Activated naive CD8-positive, alpha-beta T cell treated with anti-CD3 and anti-CD28 coated beads, Interleukin-2, amount 10 ng/mL, durations not matched to agents 7 days and 5 days (primary cell): ENCODE measurements around the gene AIF1. TPM values are rescaled to one million over a fixed set of nuclear protein-coding genes. Genes with fewer than 3 reads are reported as not detected.
"Not testable (repeated sequence)": the region's sequence is repeated elsewhere in the genome, so short reads cannot be mapped to it uniquely, and the experiment has no call there.

ENCODE experiments used
- ATAC-seq: fragments of 150-1000 bp; cut with Tn5 transposase; one replicate; pipeline ENCODE4 v1.10.0; 2021; ENCODE audit warnings: low read depth, moderate library complexity
- POLR2A ChIA-PET: fragments of 350-600 bp; sonication (Branson Sonifier 250); formaldehyde crosslinking; loops from one replicate; lab custom pipeline; 2021; ENCODE audit warnings: antibody characterized with exemption; lab: Charles Lee
- DNase-seq: peaks from one replicate; pipeline ENCODE4 v3.0.0; 2021
- H3K27ac Mint-ChIP-seq: one replicate; pipeline ENCODE4 v1.8.0; 2022; ENCODE audit warnings: mild to moderate bottlenecking, mixed read lengths
- H3K27me3 Mint-ChIP-seq: one replicate; pipeline ENCODE4 v1.8.0; 2022; ENCODE audit warnings: mild to moderate bottlenecking, moderate library complexity, mixed read lengths
- H3K36me3 Mint-ChIP-seq: one replicate; pipeline ENCODE4 v1.8.0; 2021; ENCODE audit warnings: mild to moderate bottlenecking, mixed read lengths
- H3K4me1 Mint-ChIP-seq: one replicate; pipeline ENCODE4 v1.8.0; 2021; ENCODE audit warnings: mixed read lengths
- H3K4me3 Mint-ChIP-seq: one replicate; pipeline ENCODE4 v1.8.0; 2022; ENCODE audit warnings: mild to moderate bottlenecking, moderate library complexity, mixed read lengths
- H3K9me3 Mint-ChIP-seq: one replicate; pipeline ENCODE4 v1.8.0; 2021; ENCODE audit warnings: mixed read lengths
- total RNA-seq, 2 experiments: library from RNA; stranded (reverse); gene quantifications; one replicate each; pipeline ENCODE4 v1.2.3, GENCODE V29; 2021

AIF1 gene
- total RNA-seq, 2 experiments from 2014 or later, result 117 to 118 TPM

GRCh38 chr6:31586599-31587281 lies 28.3 kb upstream of the AIF1 start:
- peaks cover 35% of the 10 kb centered on the region for H3K36me3 Mint-ChIP-seq
- H3K9me3 Mint-ChIP-seq, result no peaks in the 10 kb centered on the region

GRCh38 chr6:31587791-31588777 lies 26.9 kb upstream of the AIF1 start:
- Mint-ChIP-seq H3K4me1 (peaks cover 80% of the 10 kb centered on the region), H3K9me3 (no peaks in the 10 kb centered on the region), H3K36me3 (peaks cover 26% of the 10 kb centered on the region), H3K27ac (peak overlapping the region; percentile 99), H3K4me3 (peak overlapping the region; percentile 95), H3K27me3 (no peaks in the 10 kb centered on the region)
- POLR2A ChIA-PET, result interaction anchor here (0.9 to 16.0 kb wide), 6 partner anchors 4 to 150 kb away, joined by 3 to 481 read pairs (median 4); partner anchors contain the start of genes LST1, LTB, NCR3 and TNF
- no peak for ATAC-seq
- DNase-seq, result no peak

More at GRCh38 chr6:31586599-31587281, 28.3 kb upstream of the AIF1 start:
- Mint-ChIP-seq H3K27ac (peak overlapping the region; percentile 99), H3K27me3 (no peaks in the 10 kb centered on the region), H3K4me3 (peak overlapping the region; percentile 95), H3K4me1 (peaks cover 76% of the 10 kb centered on the region)
- POLR2A ChIA-PET, result interaction anchor here (0.9 to 16.0 kb wide), 8 partner anchors 6 to 92 kb away, joined by 3 to 481 read pairs (median 4); partner anchors contain the start of genes DDX39B, LST1, LTB and NCR3
- DNase-seq (peak; percentile 58), ATAC-seq (peak; percentile 37)

- H3K4me1 Mint-ChIP-seq, result peaks cover 77% of the 10 kb centered on the region
- POLR2A ChIA-PET, result interaction anchor here (1.1 to 14.1 kb wide), 3 partner anchors 9 to 38 kb away, joined by 4 to 481 read pairs (median 5); partner anchors contain the start of genes LST1, LTB and TNF
- ATAC-seq (no peak), DNase-seq (no peak)
- no peaks in the 10 kb centered on the region for H3K9me3 Mint-ChIP-seq
- H3K4me3 Mint-ChIP-seq, result peak overlapping the region; percentile 50
- peaks cover 26% of the 10 kb centered on the region for H3K36me3 Mint-ChIP-seq
- H3K27ac Mint-ChIP-seq, result peak overlapping the region; percentile 77
- no peaks in the 10 kb centered on the region for H3K27me3 Mint-ChIP-seq
Observed at GRCh38 chr6:31588871-31589650, 26.0 kb upstream of the AIF1 start.

- peaks cover 26% of the 10 kb centered on the region for H3K36me3 Mint-ChIP-seq
- not testable (repeated sequence) for H3K27me3 Mint-ChIP-seq, ATAC-seq, H3K9me3 Mint-ChIP-seq, DNase-seq
- peak overlapping the region; percentile 30 for H3K4me3 Mint-ChIP-seq
- peak overlapping the region; percentile 9 for H3K27ac Mint-ChIP-seq
- peaks cover 69% of the 10 kb centered on the region for H3K4me1 Mint-ChIP-seq
- POLR2A ChIA-PET, result interaction anchor here (14.1 kb wide), 1 partner anchor 10 kb away, joined by 481 read pairs; the partner anchor contains the start of genes LST1, LTB and TNF
Observed at GRCh38 chr6:31590691-31591090, 24.3 kb upstream of the AIF1 start.

GRCh38 chr6:31592396-31592771 lies 22.6 kb upstream of the AIF1 start:
- Mint-ChIP-seq H3K4me1 (peaks cover 62% of the 10 kb centered on the region), H3K27ac (peak overlapping the region; percentile 89), H3K36me3 (peaks cover 23% of the 10 kb centered on the region), H3K4me3 (peak overlapping the region; percentile 81), H3K27me3 (no peaks in the 10 kb centered on the region), H3K9me3 (no peaks in the 10 kb centered on the region)
- POLR2A ChIA-PET, result interaction anchor here (0.7 to 14.1 kb wide), 15 partner anchors 12 to 235 kb away, joined by 3 to 481 read pairs (median 5); partner anchors contain the start of genes ATP6V1G2, BAG6, DDX39B and HSPA1B
- ATAC-seq (peak; percentile 27), DNase-seq (no peak)

GRCh38 chr6:31597006-31597405 lies 18.0 kb upstream of the AIF1 start:
- POLR2A ChIA-PET, result interaction anchor here (0.6 to 14.1 kb wide), 8 partner anchors 17 to 102 kb away, joined by 3 to 481 read pairs (median 5); partner anchors contain the start of genes ATP6V1G2, DDX39B, LST1 and LTB
- H3K27ac Mint-ChIP-seq, result no peak overlapping the region
- peaks cover 49% of the 10 kb centered on the region for H3K4me1 Mint-ChIP-seq
- no peaks in the 10 kb centered on the region for H3K9me3 Mint-ChIP-seq
- H3K36me3 Mint-ChIP-seq, result no peaks in the 10 kb centered on the region
- DNase-seq (no peak), ATAC-seq (peak; percentile 50)
- H3K4me3 Mint-ChIP-seq, result no peak overlapping the region
- H3K27me3 Mint-ChIP-seq, result no peaks in the 10 kb centered on the region

- no peak overlapping the region for H3K4me3 Mint-ChIP-seq
- DNase-seq, result no peak
- POLR2A ChIA-PET, result interaction anchor here (1.0 kb wide), 1 partner anchor 15 kb away, joined by 3 read pairs; the partner anchor contains the start of gene NCR3
- H3K36me3 Mint-ChIP-seq, result no peaks in the 10 kb centered on the region
- peaks cover 4% of the 10 kb centered on the region for H3K4me1 Mint-ChIP-seq
- ATAC-seq, result no peak
- no peaks in the 10 kb centered on the region for H3K9me3 Mint-ChIP-seq
- no peaks in the 10 kb centered on the region for H3K27me3 Mint-ChIP-seq
- H3K27ac Mint-ChIP-seq, result no peak overlapping the region
Observed at GRCh38 chr6:31607317-31607716, 7.7 kb upstream of the AIF1 start.

GRCh38 chr6:31609519-31610406 lies 5.3 kb upstream of the AIF1 start:
- Mint-ChIP-seq H3K27me3 (no peaks in the 10 kb centered on the region), H3K36me3 (no peaks in the 10 kb centered on the region), H3K27ac (no peak overlapping the region), H3K9me3 (no peaks in the 10 kb centered on the region), H3K4me1 (peaks cover 10% of the 10 kb centered on the region), H3K4me3 (no peak overlapping the region)
- no peak for ATAC-seq
- POLR2A ChIA-PET, result interaction anchor here (1.0 kb wide), 1 partner anchor 17 kb away, joined by 3 read pairs; the partner anchor contains the start of gene NCR3
- DNase-seq, result no peak

GRCh38 chr6:31610968-31611367 lies 4.1 kb upstream of the AIF1 start:
- H3K4me1 Mint-ChIP-seq, result peaks cover 22% of the 10 kb centered on the region
- no peaks in the 10 kb centered on the region for H3K9me3 Mint-ChIP-seq
- no peaks in the 10 kb centered on the region for H3K27me3 Mint-ChIP-seq
- DNase-seq, result no peak
- POLR2A ChIA-PET, result interaction anchor here (0.6 to 1.2 kb wide), 4 partner anchors 8 to 70 kb away, joined by 3 read pairs; partner anchors contain the start of gene NCR3
- no peak overlapping the region for H3K27ac Mint-ChIP-seq
- H3K36me3 Mint-ChIP-seq, result no peaks in the 10 kb centered on the region
- no peak overlapping the region for H3K4me3 Mint-ChIP-seq
- ATAC-seq, result no peak

- no peak overlapping the region for H3K4me3 Mint-ChIP-seq
- POLR2A ChIA-PET, result interaction anchor here (2.6 kb wide), 1 partner anchor 16 kb away, joined by 12 read pairs; no protein-coding TSS in a partner anchor
Observed at GRCh38 chr6:31614075-31614619, 887 bp upstream of the AIF1 start.

GRCh38 chr6:31615748-31616147 lies 714 bp downstream of the AIF1 start:
- POLR2A ChIA-PET, result interaction anchor here (0.5 to 2.6 kb wide), 3 partner anchors 17 to 224 kb away, joined by 3 to 12 read pairs (median 4); no protein-coding TSS in a partner anchor
- Mint-ChIP-seq H3K27ac (peak overlapping the region; percentile 95), H3K27me3 (no peaks in the 10 kb centered on the region), H3K9me3 (no peaks in the 10 kb centered on the region), H3K4me1 (peaks cover 33% of the 10 kb centered on the region), H3K36me3 (peaks cover 9% of the 10 kb centered on the region), H3K4me3 (peak overlapping the region; percentile 94)
- DNase-seq, result peak; percentile 47
- ATAC-seq, result no peak

More at GRCh38 chr6:31614075-31614619, 887 bp upstream of the AIF1 start:
- DNase-seq (no peak), ATAC-seq (no peak)
- Mint-ChIP-seq H3K36me3 (peaks cover 8% of the 10 kb centered on the region), H3K9me3 (no peaks in the 10 kb centered on the region), H3K4me1 (peaks cover 31% of the 10 kb centered on the region), H3K27ac (no peak overlapping the region), H3K27me3 (no peaks in the 10 kb centered on the region)
